Gastroesophageal sphincter (tissue), 3 donors: ENCODE measurements around the gene LAMTOR5.

Experiments used
- EP300 ChIP-seq: sonication (generic); formaldehyde crosslinking; IDR thresholded peaks from one replicate; pipeline ENCODE4 v1.6.1; 2017; ENCODE audit warnings: antibody characterized with exemption, mild to moderate bottlenecking
- POLR2A ChIP-seq, 2 donors: fragments of 450-650 bp; IDR thresholded peaks; one replicate each; pipeline ENCODE4 v1.6.1; 2017; ENCODE audit warnings: antibody characterized with exemption in 2 of 2, mild to moderate bottlenecking in 2 of 2, moderate library complexity in 1 of 2
- POLR2AphosphoS5 ChIP-seq: sonication (generic); formaldehyde crosslinking; IDR thresholded peaks from one replicate; pipeline ENCODE4 v1.6.1; 2017; ENCODE audit warnings: antibody characterized with exemption
- TF ChIP-seq, protein P1 (sequence below), 4 experiments: fragments of 200-600 bp in 2 of 4; fragments of 450-650 bp in 2 of 4; sonication (generic) in 1 of 4; IDR thresholded peaks; one replicate each; pipeline ENCODE4 v1.5.1; 2017 to 2019; ENCODE audit warnings: antibody characterized with exemption in 4 of 4, mild to moderate bottlenecking in 2 of 4, moderate library complexity in 2 of 4

- TF ChIP-seq, protein P1, sequence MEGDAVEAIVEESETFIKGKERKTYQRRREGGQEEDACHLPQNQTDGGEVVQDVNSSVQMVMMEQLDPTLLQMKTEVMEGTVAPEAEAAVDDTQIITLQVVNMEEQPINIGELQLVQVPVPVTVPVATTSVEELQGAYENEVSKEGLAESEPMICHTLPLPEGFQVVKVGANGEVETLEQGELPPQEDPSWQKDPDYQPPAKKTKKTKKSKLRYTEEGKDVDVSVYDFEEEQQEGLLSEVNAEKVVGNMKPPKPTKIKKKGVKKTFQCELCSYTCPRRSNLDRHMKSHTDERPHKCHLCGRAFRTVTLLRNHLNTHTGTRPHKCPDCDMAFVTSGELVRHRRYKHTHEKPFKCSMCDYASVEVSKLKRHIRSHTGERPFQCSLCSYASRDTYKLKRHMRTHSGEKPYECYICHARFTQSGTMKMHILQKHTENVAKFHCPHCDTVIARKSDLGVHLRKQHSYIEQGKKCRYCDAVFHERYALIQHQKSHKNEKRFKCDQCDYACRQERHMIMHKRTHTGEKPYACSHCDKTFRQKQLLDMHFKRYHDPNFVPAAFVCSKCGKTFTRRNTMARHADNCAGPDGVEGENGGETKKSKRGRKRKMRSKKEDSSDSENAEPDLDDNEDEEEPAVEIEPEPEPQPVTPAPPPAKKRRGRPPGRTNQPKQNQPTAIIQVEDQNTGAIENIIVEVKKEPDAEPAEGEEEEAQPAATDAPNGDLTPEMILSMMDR (IDR thresholded peaks at IDR 0.05) = no peak
- TF ChIP-seq POLR2AphosphoS5 (peak; percentile 18), POLR2A (IDR thresholded peaks at IDR 0.05) (no peak), EP300 (no peak)
These were observed 26.7 kb downstream of the LAMTOR5 start for GRCh38 chr1:110380672-110381283.
